ENCODE results near the gene TMEM161A.

DNA sequence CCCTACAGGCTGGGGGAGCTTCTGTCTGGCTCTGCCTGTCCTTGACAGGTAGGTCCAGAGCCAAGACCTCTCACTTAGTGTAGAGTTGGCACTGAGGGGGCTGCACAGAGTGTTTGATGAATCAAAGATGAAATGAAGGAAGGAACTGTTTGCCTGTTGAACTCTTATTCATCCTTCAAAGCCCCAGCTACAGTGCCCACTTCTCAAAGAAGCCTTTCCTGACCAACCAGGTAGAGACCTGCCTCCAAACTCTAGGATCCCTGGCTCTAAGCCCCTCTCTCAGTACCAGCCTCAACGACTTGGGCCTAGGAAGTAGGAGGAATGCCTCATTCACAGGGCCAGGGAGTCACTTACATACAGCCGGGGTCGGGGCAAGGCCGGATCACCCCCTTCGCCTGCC is 9.1 kb upstream of the TMEM161A start:
- TF ChIP-seq, protein P1, sequence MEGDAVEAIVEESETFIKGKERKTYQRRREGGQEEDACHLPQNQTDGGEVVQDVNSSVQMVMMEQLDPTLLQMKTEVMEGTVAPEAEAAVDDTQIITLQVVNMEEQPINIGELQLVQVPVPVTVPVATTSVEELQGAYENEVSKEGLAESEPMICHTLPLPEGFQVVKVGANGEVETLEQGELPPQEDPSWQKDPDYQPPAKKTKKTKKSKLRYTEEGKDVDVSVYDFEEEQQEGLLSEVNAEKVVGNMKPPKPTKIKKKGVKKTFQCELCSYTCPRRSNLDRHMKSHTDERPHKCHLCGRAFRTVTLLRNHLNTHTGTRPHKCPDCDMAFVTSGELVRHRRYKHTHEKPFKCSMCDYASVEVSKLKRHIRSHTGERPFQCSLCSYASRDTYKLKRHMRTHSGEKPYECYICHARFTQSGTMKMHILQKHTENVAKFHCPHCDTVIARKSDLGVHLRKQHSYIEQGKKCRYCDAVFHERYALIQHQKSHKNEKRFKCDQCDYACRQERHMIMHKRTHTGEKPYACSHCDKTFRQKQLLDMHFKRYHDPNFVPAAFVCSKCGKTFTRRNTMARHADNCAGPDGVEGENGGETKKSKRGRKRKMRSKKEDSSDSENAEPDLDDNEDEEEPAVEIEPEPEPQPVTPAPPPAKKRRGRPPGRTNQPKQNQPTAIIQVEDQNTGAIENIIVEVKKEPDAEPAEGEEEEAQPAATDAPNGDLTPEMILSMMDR (IDR thresholded peaks at IDR 0.05), result no peak
- TF ChIP-seq POLR2A (IDR thresholded peaks at IDR 0.05) (no peak), POLR2AphosphoS5 (IDR thresholded peaks at IDR 0.05) (no peak)

Measured in gastroesophageal sphincter (tissue), 3 donors.